ENCODE data around the gene DOCK10. TPM values are rescaled to one million over a fixed set of nuclear protein-coding genes. Genes with fewer than 3 reads are reported as not detected.

DOCK10 gene
- total and polyA plus RNA-seq, 2 experiments from 2014 or later, result 1.1 to 3.2 TPM

DNA sequence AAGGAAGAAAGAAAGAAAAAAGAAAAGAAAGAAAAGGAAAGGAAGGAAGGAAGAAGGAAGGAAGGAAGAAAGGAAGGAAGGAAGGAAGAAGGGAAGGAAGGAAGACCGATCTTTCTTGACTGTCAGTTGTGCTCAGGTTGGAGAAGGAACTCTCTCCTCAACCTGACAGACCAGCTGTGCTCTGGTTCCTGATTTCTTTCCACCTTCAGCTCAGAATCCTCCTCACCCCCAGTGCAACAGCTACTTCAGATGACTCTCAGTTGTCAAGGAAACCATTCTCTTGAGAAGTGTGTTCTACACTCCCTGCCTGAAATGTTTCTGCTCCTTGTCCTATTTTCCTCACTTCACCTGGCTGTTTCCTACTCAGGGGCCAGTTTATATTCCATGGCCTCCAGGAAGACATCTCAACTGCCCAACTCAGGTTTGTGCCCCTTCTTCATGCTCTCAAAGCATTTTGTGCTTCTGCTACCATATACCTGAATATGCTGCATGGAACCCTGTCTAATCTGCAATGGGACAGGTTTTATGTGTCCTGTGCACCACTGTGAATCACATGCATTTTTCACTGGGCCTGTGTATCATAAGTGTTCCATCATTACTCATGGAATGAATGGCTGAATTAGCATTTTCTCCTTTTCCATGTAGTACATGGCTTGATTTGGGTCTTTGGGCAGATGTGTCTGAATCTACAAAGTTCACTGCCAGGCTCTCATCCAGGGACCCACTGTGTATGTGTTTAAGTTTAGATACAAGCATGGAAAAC is 32.8 kb upstream of the DOCK10 start:
- H3K36me3 ChIP-seq (replicated peaks; ENCODE audit: insufficient read depth, low read depth), result no peaks in the 10 kb centered on the region
- no peaks in the 10 kb centered on the region for H4K20me1 ChIP-seq (ENCODE audit: insufficient read depth, poor library complexity, severe bottlenecking)
- H3K4me2 ChIP-seq, result no peak overlapping the region
- H3K27ac ChIP-seq, result no peak overlapping the region
- H3K4me1 ChIP-seq (ENCODE audit: insufficient read depth), result no peaks in the 10 kb centered on the region
- no peaks in the 10 kb centered on the region for H3K9me3 ChIP-seq (ENCODE audit: low read depth)
- DNase-seq (ENCODE audit: low spot score), result no peak
- TF ChIP-seq EZH2phosphoT487 (IDR thresholded peaks at IDR 0.05; ENCODE audit: low read depth, severe bottlenecking, unreplicated experiment) (no peak), CTCF (IDR thresholded peaks at IDR 0.05; ENCODE audit: poor library complexity) (no peak), EZH2 (IDR thresholded peaks at IDR 0.05; ENCODE audit: borderline replicate concordance) (no peak)
- H3K27me3 ChIP-seq, result peaks cover 5% of the 10 kb centered on the region
- H3K79me2 ChIP-seq, result no peaks in the 10 kb centered on the region
- H3K4me3 ChIP-seq, result no peak overlapping the region
- H3K9me2 ChIP-seq (replicated peaks; ENCODE audit: insufficient read depth), result no peaks in the 10 kb centered on the region
- 100% methylated on average over 1 of the region's 1 CpG for WGBS (ENCODE audit: low lambda C conversion rate, missing lambda C conversion rate)
- no peak overlapping the region for H2AFZ ChIP-seq

DNA sequence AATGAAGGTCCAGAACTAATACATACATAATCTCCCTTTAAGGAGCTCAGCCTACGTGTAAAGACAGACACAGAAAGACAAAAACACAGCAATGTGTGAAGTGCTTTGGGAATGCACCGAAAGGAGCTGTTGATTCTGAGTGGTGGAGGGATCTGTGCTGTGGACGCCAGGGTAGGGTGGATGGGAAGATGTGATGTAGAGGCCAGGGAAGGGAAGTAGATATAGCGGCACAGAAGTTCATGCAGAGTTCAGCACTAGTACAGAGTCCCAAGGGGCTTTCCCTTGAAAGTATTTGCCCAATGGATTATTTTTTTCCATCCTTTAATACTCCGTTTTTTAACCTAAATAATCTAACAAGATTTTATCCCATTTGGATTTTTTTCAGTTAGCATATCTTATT is 32.1 kb upstream of the DOCK10 start:
- H3K79me2 ChIP-seq, result no peaks in the 10 kb centered on the region
- no peak for TF ChIP-seq EZH2 (IDR thresholded peaks at IDR 0.05; ENCODE audit: borderline replicate concordance)
- no peak for TF ChIP-seq CTCF (IDR thresholded peaks at IDR 0.05; ENCODE audit: poor library complexity)
- TF ChIP-seq EZH2phosphoT487 (IDR thresholded peaks at IDR 0.05; ENCODE audit: low read depth, severe bottlenecking, unreplicated experiment), result no peak
- no peak overlapping the region for H3K27ac ChIP-seq
- 84% methylated on average over 5 of the region's 5 CpGs for WGBS (ENCODE audit: low lambda C conversion rate, missing lambda C conversion rate)
- no peaks in the 10 kb centered on the region for H4K20me1 ChIP-seq (ENCODE audit: insufficient read depth, poor library complexity, severe bottlenecking)
- DNase-seq (ENCODE audit: low spot score), result no peak
- H3K4me3 ChIP-seq, result no peak overlapping the region
- H3K27me3 ChIP-seq, result peaks cover 5% of the 10 kb centered on the region
- no peak overlapping the region for H2AFZ ChIP-seq
- no peaks in the 10 kb centered on the region for H3K36me3 ChIP-seq (replicated peaks; ENCODE audit: insufficient read depth, low read depth)
- H3K4me2 ChIP-seq, result no peak overlapping the region
- no peaks in the 10 kb centered on the region for H3K9me3 ChIP-seq (ENCODE audit: low read depth)
- H3K9me2 ChIP-seq (replicated peaks; ENCODE audit: insufficient read depth), result no peaks in the 10 kb centered on the region
- no peaks in the 10 kb centered on the region for H3K4me1 ChIP-seq (ENCODE audit: insufficient read depth)

DNA sequence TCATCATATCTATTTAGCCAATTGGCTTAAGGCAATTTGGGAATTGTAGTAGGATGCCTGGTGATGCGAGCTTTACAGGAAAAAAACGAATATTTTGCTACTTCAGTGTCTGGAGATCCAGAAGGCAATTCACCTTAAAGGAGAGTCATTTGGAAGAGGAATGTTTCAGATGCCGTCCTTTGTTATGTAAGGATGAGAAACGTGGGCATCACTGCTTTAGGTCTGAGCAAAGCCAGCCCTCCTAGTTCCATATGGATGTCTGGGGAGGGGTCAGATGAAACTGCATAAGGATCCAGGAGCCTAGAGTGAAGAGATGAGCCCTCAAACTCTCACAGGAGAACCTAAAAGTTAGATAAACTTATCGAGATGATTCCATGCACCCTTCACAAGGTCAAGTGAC is 30.9 kb upstream of the DOCK10 start:
- Histone ChIP-seq H3K36me3 (replicated peaks; ENCODE audit: insufficient read depth, low read depth) (no peaks in the 10 kb centered on the region), H3K9me3 (ENCODE audit: low read depth) (no peaks in the 10 kb centered on the region), H3K9me2 (replicated peaks; ENCODE audit: insufficient read depth) (no peaks in the 10 kb centered on the region), H3K27me3 (peaks cover 5% of the 10 kb centered on the region), H3K4me1 (ENCODE audit: insufficient read depth) (no peaks in the 10 kb centered on the region), H3K27ac (no peak overlapping the region), H3K4me2 (no peak overlapping the region), H2AFZ (no peak overlapping the region), H3K4me3 (no peak overlapping the region), H3K79me2 (no peaks in the 10 kb centered on the region), H4K20me1 (ENCODE audit: insufficient read depth, poor library complexity, severe bottlenecking) (no peaks in the 10 kb centered on the region)
- TF ChIP-seq EZH2phosphoT487 (IDR thresholded peaks at IDR 0.05; ENCODE audit: low read depth, severe bottlenecking, unreplicated experiment), result no peak
- TF ChIP-seq EZH2 (IDR thresholded peaks at IDR 0.05; ENCODE audit: borderline replicate concordance), result no peak
- no peak for TF ChIP-seq CTCF (IDR thresholded peaks at IDR 0.05; ENCODE audit: poor library complexity)
- no peak for DNase-seq (ENCODE audit: low spot score)
- 56% methylated on average over 5 of the region's 5 CpGs for WGBS (ENCODE audit: low lambda C conversion rate, missing lambda C conversion rate)
